GM19351 (cell line): ENCODE measurements around the gene RNF4.
"Not testable (repeated sequence)": the region's sequence is repeated elsewhere in the genome, so short reads cannot be mapped to it uniquely, and the experiment has no call there.

Source experiments
- ATAC-seq: cut with Tn5 transposase; IDR thresholded peaks from one replicate; pipeline ENCODE4 v1.9.1; 2021; ENCODE audit warnings: mild to moderate bottlenecking, moderate library complexity; ENCODE audit not compliant: unreplicated experiment

Gene RNF4

DNA sequence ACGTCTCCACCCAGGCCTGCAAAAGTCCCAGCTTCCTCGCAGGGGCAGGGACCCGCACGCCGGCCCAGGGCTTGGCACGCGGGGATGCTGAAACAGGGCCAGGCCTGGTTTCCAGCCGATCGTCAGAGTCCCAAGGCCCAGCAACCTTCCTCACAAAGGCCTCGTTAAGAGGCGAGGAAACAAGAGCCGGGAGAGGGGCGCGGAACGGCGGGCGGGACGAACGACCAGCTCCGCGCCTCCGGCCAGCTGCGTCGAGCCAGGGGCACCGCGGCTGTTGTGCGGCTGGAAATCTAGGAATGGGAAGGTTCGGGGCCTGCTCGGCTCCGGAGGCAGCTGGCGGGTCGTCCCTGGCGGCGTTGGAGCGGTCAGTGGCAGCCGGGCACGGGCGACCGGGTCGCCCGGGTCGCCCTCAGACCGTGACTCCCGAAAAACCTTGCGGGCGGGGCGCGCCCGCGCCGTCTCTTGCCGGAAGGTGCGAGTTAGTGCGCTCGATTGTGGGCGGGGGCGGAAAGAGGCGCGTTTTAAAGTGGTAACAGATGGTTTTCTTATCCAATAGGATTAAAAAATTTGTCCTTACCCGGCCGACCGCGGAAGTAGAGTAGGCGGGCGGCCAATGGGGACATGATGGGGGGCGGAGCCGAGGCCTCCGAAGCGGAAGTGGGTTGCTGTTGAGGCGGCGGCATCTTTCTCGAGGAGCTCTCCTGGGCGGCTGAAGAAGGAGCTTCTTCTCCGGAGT lies at the start of gene RNF4:
RNF4 (plus strand) TSS at position 651 of the 736 bp plus-strand sequence. CDS start 21,388 bp downstream, outside the sequence.
- ATAC-seq, result peak; percentile 68

GRCh38 chr4:2419814-2420213 lies 49.1 kb upstream of the RNF4 start:
- ATAC-seq, result no peak

GRCh38 chr4:2421928-2422327 lies 47.0 kb upstream of the RNF4 start:
- ATAC-seq, result no peak

GRCh38 chr4:2423066-2423465 lies 45.8 kb upstream of the RNF4 start:
- ATAC-seq, result no peak

DNA sequence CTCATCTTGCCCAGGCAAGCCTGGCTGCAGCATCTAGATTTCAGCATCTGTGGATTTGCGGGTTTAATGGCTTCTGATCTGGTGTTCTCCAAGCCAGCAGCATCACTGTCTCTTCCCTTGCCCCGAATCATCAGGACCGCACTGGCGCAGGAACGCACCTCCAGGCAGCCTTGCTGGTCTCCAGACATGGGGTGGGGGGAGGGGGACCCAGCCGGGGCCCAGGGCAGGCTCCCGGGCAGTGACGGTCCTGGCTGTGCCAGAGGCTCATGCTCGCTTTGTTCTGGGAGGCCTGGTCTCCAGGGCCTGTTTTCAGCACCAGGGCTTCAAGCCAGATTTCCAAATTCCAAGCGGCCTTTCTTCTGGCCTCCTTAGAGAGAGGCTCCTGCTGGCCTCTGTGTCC lies 45.2 kb upstream of the RNF4 start:
- ATAC-seq, result no peak

- ATAC-seq, result no peak
Measured at GRCh38 chr4:2424581-2424980, 44.3 kb upstream of the RNF4 start.

GRCh38 chr4:2425386-2426068 lies 43.4 kb upstream of the RNF4 start:
- no peak for ATAC-seq

- ATAC-seq, result no peak
Measured at GRCh38 chr4:2426069-2426397, 42.9 kb upstream of the RNF4 start.

GRCh38 chr4:2426711-2427275 lies 42.1 kb upstream of the RNF4 start:
- ATAC-seq, result no peak

- ATAC-seq, result no peak
Measured at GRCh38 chr4:2427383-2428334, 41.2 kb upstream of the RNF4 start.

- ATAC-seq, result no peak
Measured at GRCh38 chr4:2428496-2429213, 40.3 kb upstream of the RNF4 start.

DNA sequence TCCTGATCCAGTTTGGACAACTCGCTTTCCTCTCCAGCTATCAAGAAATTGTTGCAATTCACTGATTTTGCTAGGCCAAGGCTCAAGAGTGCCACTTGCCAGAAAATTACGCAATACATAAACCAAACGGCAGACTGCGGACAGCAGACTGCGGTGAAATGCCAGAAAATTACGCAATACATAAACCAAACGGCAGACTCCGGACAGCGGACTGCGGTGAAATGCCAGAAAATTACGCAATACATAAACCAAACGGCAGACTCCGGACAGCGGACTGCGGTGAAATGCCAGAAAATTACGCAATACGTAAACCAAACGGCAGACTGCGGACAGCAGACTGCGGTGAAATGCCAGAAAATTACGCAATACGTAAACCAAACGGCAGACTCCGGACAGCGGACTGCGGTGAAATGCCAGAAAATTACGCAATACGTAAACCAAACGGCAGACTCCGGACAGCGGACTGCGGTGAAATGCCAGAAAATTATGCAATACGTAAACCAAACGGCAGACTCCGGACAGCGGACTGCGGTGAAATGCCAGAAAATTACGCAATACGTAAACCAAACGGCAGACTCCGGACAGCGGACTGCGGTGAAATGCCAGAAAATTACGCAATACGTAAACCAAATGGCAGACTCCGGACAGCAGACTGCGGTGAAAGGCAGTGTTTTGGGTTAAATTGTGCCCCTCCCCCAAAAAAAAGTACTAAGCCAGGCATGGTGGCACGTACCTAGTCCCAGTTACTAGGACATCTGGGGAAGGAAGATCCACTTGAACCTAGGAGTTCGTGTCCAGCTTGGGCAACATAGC lies 38.8 kb upstream of the RNF4 start:
- not testable (repeated sequence) for ATAC-seq

DNA sequence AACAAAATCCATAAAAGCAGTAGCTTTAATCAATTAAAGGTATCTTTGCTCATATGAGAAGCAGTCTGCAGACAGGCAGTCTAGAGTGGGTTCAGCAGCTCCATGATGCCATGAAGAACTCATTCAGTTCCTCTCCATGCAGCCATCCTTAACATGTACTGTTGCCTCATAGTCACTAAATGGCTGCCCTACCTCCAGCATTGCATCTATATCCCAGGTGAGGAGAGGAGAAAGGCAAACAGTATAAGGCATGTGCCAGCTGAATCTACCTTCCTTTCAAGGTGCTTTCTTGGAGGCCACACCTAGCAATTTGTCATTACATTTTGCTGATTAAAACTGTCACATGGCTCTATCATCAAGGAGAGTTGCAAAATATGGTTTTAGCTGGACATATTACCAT lies 36.9 kb upstream of the RNF4 start:
- ATAC-seq, result no peak

GRCh38 chr4:2432991-2433530 lies 35.8 kb upstream of the RNF4 start:
- ATAC-seq, result no peak

GRCh38 chr4:2433609-2434350 lies 35.1 kb upstream of the RNF4 start:
- no peak for ATAC-seq

GRCh38 chr4:2434420-2434819 lies 34.5 kb upstream of the RNF4 start:
- ATAC-seq, result no peak

DNA sequence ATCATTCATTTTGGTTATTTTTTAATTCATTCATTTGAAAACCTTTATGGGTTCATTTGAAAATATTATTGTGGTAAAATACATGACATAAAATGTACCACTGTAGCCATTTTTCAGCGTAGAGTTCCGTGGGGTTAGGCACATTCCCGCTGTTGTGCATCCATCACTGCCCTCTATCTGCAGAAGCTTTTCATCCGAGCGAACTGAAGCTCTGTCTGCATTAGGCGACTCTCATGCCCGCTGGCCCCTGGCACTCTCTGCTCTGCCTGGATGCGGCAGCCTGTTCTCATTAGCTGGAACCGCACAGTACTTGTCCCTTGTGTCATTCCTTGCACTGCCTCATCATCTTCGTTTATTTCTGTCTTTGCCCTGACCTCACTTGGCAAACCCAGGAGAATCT lies 32.6 kb upstream of the RNF4 start:
- ATAC-seq, result no peak

DNA sequence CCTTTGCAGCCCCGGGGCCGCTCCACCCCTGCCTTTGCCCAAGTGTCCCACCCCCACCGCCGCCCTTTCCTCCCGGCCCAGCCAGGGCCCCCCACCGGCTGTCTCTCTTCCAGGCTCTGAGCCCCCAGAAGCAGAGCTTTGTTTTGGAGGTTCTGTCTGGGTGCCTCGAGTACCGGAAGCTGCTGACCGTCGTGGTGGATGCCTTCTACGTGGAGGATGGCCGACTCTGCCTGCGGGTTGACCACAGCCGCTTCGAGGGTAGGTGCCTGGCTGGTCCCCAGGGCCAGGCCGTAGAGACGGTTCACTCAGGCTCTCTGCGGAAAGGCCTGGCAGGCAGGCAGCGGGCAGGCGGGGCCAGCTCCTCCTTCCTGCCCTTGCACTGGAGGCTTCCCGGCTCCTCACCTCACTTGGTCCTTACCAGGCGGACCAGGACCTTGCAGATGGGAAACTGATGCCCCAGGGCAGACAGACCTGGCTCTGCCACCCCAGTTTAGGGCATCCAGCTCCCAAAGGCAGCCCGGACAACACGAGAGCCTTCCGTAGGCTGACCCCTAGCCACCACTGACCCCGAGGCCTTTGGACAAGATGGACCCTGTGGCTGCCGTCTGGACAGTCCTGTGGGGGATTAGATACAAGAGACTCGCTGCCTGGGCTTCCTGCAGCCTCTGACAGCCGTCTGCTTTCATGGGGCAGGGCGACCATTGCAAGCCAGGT lies 32.0 kb upstream of the RNF4 start:
- no peak for ATAC-seq
